Measurements from ENCODE around the gene LLGL2. TPM values are rescaled to one million over a fixed set of nuclear protein-coding genes. Genes with fewer than 3 reads are reported as not detected.
"Not testable (repeated sequence)": the region's sequence is repeated elsewhere in the genome, so short reads cannot be mapped to it uniquely, and the experiment has no call there.

The LLGL2 gene
- total RNA-seq = 1 to 10 TPM in 3 of 4 donors, under 1 TPM in 1; 0.78 to 7.1 (median 1.4) TPM

GRCh38 chr17:75524970-75525805 lies at the start of gene LLGL2:
Gene LLGL2, plus strand, starts transcription at chr17:75525697. Its CDS starts 17,730 bp downstream, at chr17:75543427.
- TF ChIP-seq, protein P1, sequence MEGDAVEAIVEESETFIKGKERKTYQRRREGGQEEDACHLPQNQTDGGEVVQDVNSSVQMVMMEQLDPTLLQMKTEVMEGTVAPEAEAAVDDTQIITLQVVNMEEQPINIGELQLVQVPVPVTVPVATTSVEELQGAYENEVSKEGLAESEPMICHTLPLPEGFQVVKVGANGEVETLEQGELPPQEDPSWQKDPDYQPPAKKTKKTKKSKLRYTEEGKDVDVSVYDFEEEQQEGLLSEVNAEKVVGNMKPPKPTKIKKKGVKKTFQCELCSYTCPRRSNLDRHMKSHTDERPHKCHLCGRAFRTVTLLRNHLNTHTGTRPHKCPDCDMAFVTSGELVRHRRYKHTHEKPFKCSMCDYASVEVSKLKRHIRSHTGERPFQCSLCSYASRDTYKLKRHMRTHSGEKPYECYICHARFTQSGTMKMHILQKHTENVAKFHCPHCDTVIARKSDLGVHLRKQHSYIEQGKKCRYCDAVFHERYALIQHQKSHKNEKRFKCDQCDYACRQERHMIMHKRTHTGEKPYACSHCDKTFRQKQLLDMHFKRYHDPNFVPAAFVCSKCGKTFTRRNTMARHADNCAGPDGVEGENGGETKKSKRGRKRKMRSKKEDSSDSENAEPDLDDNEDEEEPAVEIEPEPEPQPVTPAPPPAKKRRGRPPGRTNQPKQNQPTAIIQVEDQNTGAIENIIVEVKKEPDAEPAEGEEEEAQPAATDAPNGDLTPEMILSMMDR (IDR thresholded peaks at IDR 0.05 in 4 of 5, conservative IDR thresholded peaks at IDR 0.05 in 1 of 5) = peak in 4 of 5 experiments; percentile 41 to 63 (median 52)
- peak in 1 of 2 donors; percentile 46 for TF ChIP-seq POLR2A (IDR thresholded peaks at IDR 0.05)
- intact Hi-C loops (cut with DNase I; ENCODE audit: low total_unique reads) (loop anchor here (1.0 to 2.0 kb wide), 2 partner anchors 9 to 98 kb away; partner anchors contain the start of gene TSEN54), in situ Hi-C loops (cut with MboI; ENCODE audit: low sequenced_read_pairs in 4 of 4) (loop anchor here in 3 of 4 donors (25.0 kb wide), 1 partner anchor 213 kb away; no protein-coding TSS in a partner anchor)
- Histone ChIP-seq H3K4me3 (peak within 1 kb of the TSS; percentile 64 to 95 (median 70)), H3K4me1 (peaks cover 5 to 9% of the 10 kb centered on the region in 2 donors), H3K36me3 (no peaks in the 10 kb centered on the region), H3K27me3 (peaks cover 8 to 17% (median 12%) of the 10 kb centered on the region in 3 donors), H3K27ac (peak within 1 kb of the TSS; percentile 31 to 59 (median 48)), H3K9me3 (no peaks in the 10 kb centered on the region)
- ATAC-seq = peak; percentile 79 to 84
- peak in 1 of 2 donors; percentile 48 for DNase-seq

DNA sequence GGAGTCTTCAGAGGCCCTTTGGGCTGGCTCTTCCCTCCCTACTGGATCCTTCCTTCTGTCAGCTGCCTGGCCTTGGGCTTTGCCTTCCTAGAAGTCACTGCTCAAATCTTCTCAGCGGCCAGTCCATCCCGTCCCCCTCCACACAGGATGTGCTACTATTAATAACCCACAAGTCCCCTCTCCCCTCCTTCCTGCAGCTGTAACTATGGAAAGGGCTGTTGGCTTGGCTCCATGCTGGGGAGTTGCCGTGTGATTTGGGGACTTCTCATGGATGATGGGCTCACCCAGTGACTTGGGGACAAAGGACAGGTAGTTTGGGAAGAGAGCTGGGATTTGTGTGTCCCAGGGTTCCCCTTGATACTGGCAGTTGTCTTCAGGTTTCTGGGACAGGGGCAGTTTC lies 49.6 kb upstream of the LLGL2 start:
- TF ChIP-seq POLR2A (IDR thresholded peaks at IDR 0.05) = no peak
- TF ChIP-seq, protein P1 (IDR thresholded peaks at IDR 0.05 in 4 of 5, conservative IDR thresholded peaks at IDR 0.05 in 1 of 5) = no peak

GRCh38 chr17:75476271-75476671 lies 49.2 kb upstream of the LLGL2 start:
- TF ChIP-seq POLR2A (IDR thresholded peaks at IDR 0.05) = no peak
- TF ChIP-seq, protein P1 (IDR thresholded peaks at IDR 0.05 in 4 of 5, conservative IDR thresholded peaks at IDR 0.05 in 1 of 5) = no peak
- no peaks in the 10 kb centered on the region for H3K36me3 ChIP-seq
- DNase-seq (no peak), ATAC-seq (peak; percentile 46 to 73)
- no peaks in the 10 kb centered on the region for H3K27me3 ChIP-seq
- peak overlapping the region in 1 of 4 donors; percentile 21 for H3K4me3 ChIP-seq
- in situ Hi-C loops (cut with MboI; ENCODE audit: low sequenced_read_pairs in 4 of 4) = no loop called here
- H3K27ac ChIP-seq = peak overlapping the region; percentile 67 to 81 (median 72)
- peaks cover 69 to 74% of the 10 kb centered on the region in 2 donors for H3K4me1 ChIP-seq
- intact Hi-C loops (cut with DNase I; ENCODE audit: low total_unique reads) = no loop called here
- no peaks in the 10 kb centered on the region for H3K9me3 ChIP-seq

More for the DNA sequence above, 49.6 kb upstream of the LLGL2 start:
- Histone ChIP-seq H3K4me1 (peaks cover 64 to 70% of the 10 kb centered on the region in 2 donors), H3K9me3 (no peaks in the 10 kb centered on the region), H3K4me3 (peak overlapping the region in 1 of 4 donors; percentile 19), H3K27me3 (no peaks in the 10 kb centered on the region), H3K36me3 (no peaks in the 10 kb centered on the region), H3K27ac (peak overlapping the region; percentile 67 to 81 (median 72))
- ATAC-seq (peak; percentile 14 to 21), DNase-seq (no peak)
- intact Hi-C loops (cut with DNase I; ENCODE audit: low total_unique reads) (no loop called here), in situ Hi-C loops (cut with MboI; ENCODE audit: low sequenced_read_pairs in 4 of 4) (no loop called here)

- intact Hi-C loops (cut with DNase I; ENCODE audit: low total_unique reads) = no loop called here
- Histone ChIP-seq H3K36me3 (no peaks in the 10 kb centered on the region), H3K4me3 (peak overlapping the region in 1 of 4 donors; percentile 21), H3K4me1 (peaks cover 75 to 76% of the 10 kb centered on the region in 2 donors), H3K27ac (peak overlapping the region; percentile 67 to 81 (median 72)), H3K27me3 (no peaks in the 10 kb centered on the region), H3K9me3 (no peaks in the 10 kb centered on the region)
- ATAC-seq (no peak), DNase-seq (no peak)
- TF ChIP-seq, protein P1 (IDR thresholded peaks at IDR 0.05 in 4 of 5, conservative IDR thresholded peaks at IDR 0.05 in 1 of 5) = no peak
- TF ChIP-seq POLR2A (IDR thresholded peaks at IDR 0.05) = no peak
- in situ Hi-C loops (cut with MboI; ENCODE audit: low sequenced_read_pairs in 4 of 4) = no loop called here
Measured at GRCh38 chr17:75476752-75477489, 48.6 kb upstream of the LLGL2 start.

GRCh38 chr17:75477490-75477862 lies 48.0 kb upstream of the LLGL2 start:
- DNase-seq; H3K4me3 ChIP-seq; intact Hi-C loops (cut with DNase I; ENCODE audit: low total_unique reads); H3K27me3 ChIP-seq; in situ Hi-C loops (cut with MboI; ENCODE audit: low sequenced_read_pairs in 4 of 4); H3K36me3 ChIP-seq; ATAC-seq; H3K9me3 ChIP-seq: not testable (repeated sequence)
- H3K4me1 ChIP-seq = peaks cover 77 to 82% of the 10 kb centered on the region in 2 donors
- H3K27ac ChIP-seq = peak overlapping the region; percentile 67 to 81 (median 72)
